H1 (cell line): ENCODE data around the gene PLAC1. TPM values are rescaled to one million over a fixed set of nuclear protein-coding genes. Genes with fewer than 3 reads are reported as not detected.

Source experiments
- CTCF ChIA-PET: fragments of 300-600 bp; sonication (Branson Sonifier 250); formaldehyde crosslinking; loops from one replicate; lab custom pipeline; 2021; ENCODE audit not compliant: partially characterized antibody; lab: Charles Lee
- POLR2A ChIA-PET: fragments of 300-600 bp; sonication (Branson Sonifier 250); formaldehyde crosslinking; loops from one replicate; lab custom pipeline; 2021; ENCODE audit warnings: inconsistent platforms; ENCODE audit not compliant: partially characterized antibody; lab: Charles Lee
- DNase-seq, 2 experiments: peaks; one replicate each; pipeline versions ENCODE4 v3.0.0 to v3.0.0-alpha.2; 2010 to 2022; ENCODE audit warnings: low spot score in 2 of 2, low read depth in 1 of 2, mixed read lengths in 1 of 2
- FAIRE-seq: peaks from 2 replicates; lab custom pipeline; 2011; peaks lifted over from hg19 to GRCh38; lab: Jason Lieb, UNC
- H2AFZ ChIP-seq: 2 replicates; pipeline ENCODE4 v1.8.1; 2012; ENCODE audit warnings: low read length, inconsistent platforms
- H2AK5ac ChIP-seq: 2 replicates; pipeline ENCODE4 v1.6.1; 2013; ENCODE audit warnings: low read depth, low read length
- H2BK120ac ChIP-seq: replicated peaks from 2 replicates; pipeline ENCODE3; 2013; ENCODE audit warnings: low read depth, low read length, inconsistent platforms
- H2BK12ac ChIP-seq: 2 replicates; pipeline ENCODE4 v1.6.1; 2013; ENCODE audit warnings: low read depth, low read length
- H2BK15ac ChIP-seq: 2 replicates; pipeline ENCODE4 v1.6.1; 2013; ENCODE audit warnings: low read length
- H2BK20ac ChIP-seq: 2 replicates; pipeline ENCODE4 v1.6.1; 2013; ENCODE audit warnings: low read length
- H2BK5ac ChIP-seq: 2 replicates; pipeline ENCODE4 v1.6.1; 2013; ENCODE audit warnings: low read depth, low read length
- H3K14ac ChIP-seq: 2 replicates; pipeline ENCODE4 v1.6.1; 2013; ENCODE audit warnings: inconsistent platforms; ENCODE audit not compliant: insufficient read length
- H3K18ac ChIP-seq: 2 replicates; pipeline ENCODE4 v1.6.1; 2013; ENCODE audit warnings: low read length; ENCODE audit errors: extremely low read depth
- H3K23ac ChIP-seq: 2 replicates; pipeline ENCODE4 v1.6.1; 2013; ENCODE audit warnings: inconsistent platforms; ENCODE audit not compliant: insufficient read length
- H3K23me2 ChIP-seq: 2 replicates; pipeline ENCODE4 v1.6.1; 2013; ENCODE audit warnings: low read depth, low read length
- H3K27ac ChIP-seq: 2 replicates; pipeline ENCODE4 v1.6.1; 2011; ENCODE audit warnings: low read depth, low read length, inconsistent platforms
- H3K27me3 ChIP-seq, 4 experiments: replicated peaks in 1 of 4; 1 replicate in 1 of 4; 2 replicates in 3 of 4; pipeline versions ENCODE4 v1.6.1 to v1.8.1; 2011 to 2013; ENCODE audit warnings: low read length in 3 of 4, mild to moderate bottlenecking in 3 of 4, inconsistent platforms in 2 of 4, mixed read lengths in 2 of 4, moderate library complexity in 1 of 4; ENCODE audit not compliant: control insufficient read depth in 3 of 4, insufficient read depth in 3 of 4; ENCODE audit errors: extremely low read depth in 1 of 4
- H3K36me3 ChIP-seq, 4 experiments: 2 replicates each; pipeline versions ENCODE4 v1.6.1 to v1.8.1; 2011 to 2013; ENCODE audit warnings: mild to moderate bottlenecking in 4 of 4, low read length in 3 of 4, moderate library complexity in 2 of 4, control low read depth in 1 of 4, inconsistent platforms in 1 of 4; ENCODE audit not compliant: insufficient read depth in 4 of 4, control insufficient read depth in 2 of 4
- H3K4ac ChIP-seq: replicated peaks from 2 replicates; pipeline ENCODE3; 2013; ENCODE audit warnings: low read length, low read depth, mixed read lengths, inconsistent platforms; ENCODE audit not compliant: insufficient read length
- H3K4me1 ChIP-seq, 4 experiments: replicated peaks in 1 of 4; 1 replicate in 1 of 4; 2 replicates in 3 of 4; pipeline versions ENCODE4 v1.6.1 to v1.8.1; 2011 to 2013; ENCODE audit warnings: low read length in 3 of 4, inconsistent platforms in 2 of 4, mixed read lengths in 1 of 4; ENCODE audit not compliant: insufficient read depth in 4 of 4, control insufficient read depth in 3 of 4
- H3K4me2 ChIP-seq, 2 experiments: 2 replicates each; pipeline versions ENCODE4 v1.6.1 to v1.8.1; 2011 to 2013; ENCODE audit warnings: low read depth in 2 of 2, low read length in 2 of 2, control low read depth in 1 of 2, inconsistent platforms in 1 of 2, mild to moderate bottlenecking in 1 of 2; ENCODE audit not compliant: insufficient read depth in 1 of 2
- H3K4me3 ChIP-seq, 4 experiments: fragments of 200-600, 300-600 bp in 1 of 4; sonication (generic), shearing (Covaris generic), sonication (Bioruptor Twin) in 1 of 4; 2 replicates each; pipeline versions ENCODE4 v1.5.1 to v1.8.1; 2011 to 2016; ENCODE audit warnings: low read length in 4 of 4, low read depth in 3 of 4, control low read depth in 2 of 4, inconsistent platforms in 2 of 4, mild to moderate bottlenecking in 2 of 4, mixed read lengths in 1 of 4, moderate library complexity in 1 of 4; ENCODE audit not compliant: insufficient read depth in 2 of 4; ENCODE audit errors: extremely low read depth in 1 of 4
- H3K56ac ChIP-seq: replicated peaks from 2 replicates; pipeline ENCODE3; 2013; ENCODE audit warnings: low read depth, mild to moderate bottlenecking, mixed read lengths, low read length, inconsistent platforms; ENCODE audit not compliant: insufficient read length
- H3K79me1 ChIP-seq: 2 replicates; pipeline ENCODE4 v1.6.1; 2013; ENCODE audit warnings: low read depth, low read length, control low read depth
- H3K79me2 ChIP-seq, 2 experiments: 2 replicates each; pipeline versions ENCODE4 v1.6.1 to v1.8.1; 2012 to 2013; ENCODE audit warnings: low read length in 2 of 2, mild to moderate bottlenecking in 2 of 2, inconsistent platforms in 1 of 2; ENCODE audit not compliant: insufficient read depth in 2 of 2, control insufficient read depth in 1 of 2
- H3K9ac ChIP-seq, 4 experiments: replicated peaks in 1 of 4; 1 replicate in 1 of 4; 2 replicates in 3 of 4; pipeline versions ENCODE4 v1.6.1 to v1.8.1; 2011 to 2013; ENCODE audit warnings: low read depth in 3 of 4, low read length in 3 of 4, control low read depth in 2 of 4, mild to moderate bottlenecking in 2 of 4, moderate library complexity in 2 of 4, inconsistent platforms in 1 of 4; ENCODE audit errors: extremely low read depth in 1 of 4
- H3K9me3 ChIP-seq, 2 experiments: 2 replicates each; pipeline versions ENCODE4 v1.6.1 to v1.8.1; 2012 to 2013; ENCODE audit warnings: mild to moderate bottlenecking in 2 of 2, moderate library complexity in 2 of 2, control low read depth in 1 of 2, inconsistent platforms in 1 of 2, low read depth in 1 of 2, low read length in 1 of 2, mixed read lengths in 1 of 2; ENCODE audit not compliant: insufficient read depth in 2 of 2
- H4K20me1 ChIP-seq, 2 experiments: replicated peaks in 1 of 2; 2 replicates each; pipeline versions ENCODE3 to v1.8.1; 2011 to 2013; ENCODE audit warnings: inconsistent platforms in 2 of 2, low read length in 2 of 2, mild to moderate bottlenecking in 1 of 2; ENCODE audit not compliant: insufficient read depth in 2 of 2, control insufficient read depth in 1 of 2
- H4K5ac ChIP-seq: 2 replicates; pipeline ENCODE4 v1.6.1; 2013; ENCODE audit warnings: low read length, low read depth, mixed read lengths, inconsistent platforms; ENCODE audit not compliant: insufficient read length
- H4K8ac ChIP-seq: 2 replicates; pipeline ENCODE4 v1.8.0; 2013; ENCODE audit warnings: mild to moderate bottlenecking, moderate library complexity, low read length, inconsistent platforms; ENCODE audit not compliant: insufficient read depth; ENCODE audit errors: extremely low read depth
- H4K91ac ChIP-seq: replicated peaks from 2 replicates; pipeline ENCODE3; 2013; ENCODE audit warnings: low read length, mixed read lengths, inconsistent platforms; ENCODE audit not compliant: insufficient read length
- ASH2L ChIP-seq: fragments of 200-600, 300-600 bp; sonication (generic); IDR thresholded peaks from one replicate; pipeline ENCODE4 v1.7.1; 2017; ENCODE audit warnings: low read length
- ATF3 ChIP-seq: IDR thresholded peaks from 2 replicates; pipeline ENCODE4 v1.6.1; 2011; ENCODE audit warnings: low read depth, mild to moderate bottlenecking, low read length; ENCODE audit not compliant: insufficient read depth
- BACH1 ChIP-seq: IDR thresholded peaks from 2 replicates; pipeline ENCODE4 v1.6.1; 2012; ENCODE audit warnings: low read length, improper control_type of control experiment
- CBX8 ChIP-seq: fragments of 300-800, 300-1000 bp; sonication (generic); IDR thresholded peaks from 2 replicates; pipeline ENCODE4 v1.7.1; 2016; ENCODE audit warnings: low read depth, low read length, borderline replicate concordance
- EGR1 ChIP-seq: IDR thresholded peaks from 2 replicates; pipeline ENCODE4 v1.6.1; 2011; ENCODE audit warnings: low read depth, low read length, borderline replicate concordance
- HDAC2 ChIP-seq, 2 experiments: fragments of 300-600 bp in 1 of 2; sonication (generic) in 1 of 2; IDR thresholded peaks; 2 replicates each; pipeline ENCODE4 v1.6.1; 2011 to 2012; ENCODE audit warnings: low read depth in 2 of 2, low read length in 2 of 2, mild to moderate bottlenecking in 2 of 2, moderate library complexity in 2 of 2, borderline replicate concordance in 1 of 2, inconsistent platforms in 1 of 2
- KDM5A ChIP-seq: fragments of 200-600 bp; IDR thresholded peaks from 2 replicates; pipeline ENCODE4 v1.7.1; 2012; ENCODE audit warnings: mild to moderate bottlenecking, low read length, inconsistent platforms, mixed read lengths
- NANOG ChIP-seq: IDR thresholded peaks from 2 replicates; pipeline ENCODE4 v1.6.1; 2011; ENCODE audit warnings: low read length, low read depth, mild to moderate bottlenecking, inconsistent platforms; ENCODE audit not compliant: insufficient read depth, poor library complexity, severe bottlenecking
- POU5F1 ChIP-seq: IDR thresholded peaks from 2 replicates; pipeline ENCODE4 v1.6.1; 2011; ENCODE audit warnings: low read depth, mild to moderate bottlenecking, low read length, moderate library complexity
- RAD21 ChIP-seq, 2 experiments: IDR thresholded peaks in 1 of 2; conservative IDR thresholded peaks in 1 of 2; 2 replicates each; pipeline ENCODE4 v1.6.1; 2011; ENCODE audit warnings: low read depth in 2 of 2, low read length in 2 of 2, improper control_type of control experiment in 1 of 2, inconsistent platforms in 1 of 2, mild to moderate bottlenecking in 1 of 2, moderate library complexity in 1 of 2
- RXRA ChIP-seq: IDR thresholded peaks from 2 replicates; pipeline ENCODE4 v1.6.1; 2011; ENCODE audit warnings: low read depth, mild to moderate bottlenecking, low read length, moderate library complexity; ENCODE audit not compliant: insufficient read depth
- SP2 ChIP-seq: IDR thresholded peaks from 2 replicates; pipeline ENCODE4 v1.6.1; 2012; ENCODE audit warnings: mild to moderate bottlenecking, low read length, inconsistent platforms
- YY1 ChIP-seq: IDR thresholded peaks from 2 replicates; pipeline ENCODE4 v1.6.1; 2011; ENCODE audit warnings: low read depth, mild to moderate bottlenecking, low read length
- WGBS, 2 experiments: shearing (Covaris generic) in 1 of 2; methylation state at CpG; one replicate each; pipeline versions ENCODE4 v1.1.6 to v1.1.7; 2013 to 2015; ENCODE audit warnings: low lambda C conversion rate in 2 of 2, mixed read lengths in 2 of 2, inconsistent platforms in 1 of 2, low coverage in 1 of 2, missing lambda C conversion rate in 1 of 2; ENCODE audit not compliant: insufficient replicate concordance in 2 of 2, insufficient coverage in 1 of 2, insufficient read length in 1 of 2; ENCODE audit errors: extremely low coverage in 1 of 2, missing lambda C conversion rate in 1 of 2; 5-methylcytosine and 5-hydroxymethylcytosine counted together
- polyA plus RNA-seq, 7 experiments: library from polyadenylated mRNA; depleted of rRNA in 3 of 7; stranded (reverse) in 5 of 7; unstranded in 2 of 7; fragments of >200 nt in 5 of 7; fragments of 200-250 nt in 2 of 7; gene quantifications; 1 replicate in 5 of 7; 2 replicates in 1 of 7; 4 replicates in 1 of 7; pipeline versions ENCODE4 v1.2.1 to v1.2.3, GENCODE V29; 2011 to 2013; ENCODE audit warnings: missing spikeins in 2 of 7, mixed read lengths in 2 of 7
- total RNA-seq: library from RNA; stranded (reverse); fragmentation: NEBNext Ultra II Directional; extraction: Animal tissue kit (Norgen Biotek cat#: 25700); gene quantifications from 2 replicates; pipeline ENCODE4 v1.2.1, GENCODE V29; 2021

PLAC1 gene
- total and polyA plus RNA-seq, 2 of the 8 experiments (the other 6 are each of a cell fraction or from before 2014, with no cell fraction given) = 1.8 TPM; not detected in 1

GRCh38 chrX:134683351-134684005 is 25.2 kb upstream of the PLAC1 start:
- Histone ChIP-seq H3K23me2 (no peaks in the 10 kb centered on the region), H3K18ac (no peak overlapping the region), H2BK20ac (no peak overlapping the region), H3K79me2 (no peaks in the 10 kb centered on the region), H3K14ac (no peak overlapping the region), H3K4me3 (no peak overlapping the region), H3K4ac (no peak overlapping the region), H3K4me1 (no peaks in the 10 kb centered on the region), H4K91ac (no peak overlapping the region), H2AK5ac (no peak overlapping the region), H3K36me3 (no peaks in the 10 kb centered on the region), H2BK120ac (no peak overlapping the region), H3K4me2 (no peak overlapping the region), H4K20me1 (no peaks in the 10 kb centered on the region), H3K27ac (no peak overlapping the region), H2BK5ac (no peak overlapping the region), H2BK15ac (no peak overlapping the region), H3K23ac (no peak overlapping the region), H3K79me1 (no peaks in the 10 kb centered on the region), H3K9me3 (no peaks in the 10 kb centered on the region), H4K8ac (no peak overlapping the region), H3K27me3 (no peaks in the 10 kb centered on the region), H2BK12ac (no peak overlapping the region), H3K56ac (no peak overlapping the region), H2AFZ (no peak overlapping the region), H4K5ac (no peak overlapping the region), H3K9ac (no peak overlapping the region)
- FAIRE-seq (no peak), DNase-seq (no peak)
- ChIA-PET CTCF (no interaction called here), POLR2A (no interaction called here)
- 82% methylated on average over 3 of the region's 3 CpGs; no CpG with 5 or more reads in 1 of the 2 experiments for WGBS, 2 experiments
- no peak for TF ChIP-seq KDM5A
- no peak for TF ChIP-seq POU5F1
- TF ChIP-seq NANOG = no peak
- no peak for TF ChIP-seq CBX8
- TF ChIP-seq SP2 = no peak
- TF ChIP-seq RXRA = no peak
- no peak for TF ChIP-seq ATF3
- no peak for TF ChIP-seq ASH2L
- TF ChIP-seq RAD21 (IDR thresholded peaks at IDR 0.05 in 1 of 2, conservative IDR thresholded peaks at IDR 0.05 in 1 of 2; ENCODE audit: low read depth in 2 of 2, low read length in 2 of 2) = no peak
- TF ChIP-seq HDAC2 (IDR thresholded peaks at IDR 0.05; ENCODE audit: borderline replicate concordance in 1 of 2, low read depth in 2 of 2, low read length in 2 of 2) = no peak
- TF ChIP-seq YY1 = no peak
- no peak for TF ChIP-seq EGR1
- TF ChIP-seq BACH1 = no peak
